Activated CD8-positive, alpha-beta memory T cell treated with anti-CD3 and anti-CD28 coated beads for 1 hour (primary cell): ENCODE results near the gene CAPN9.
"Not testable (repeated sequence)": the region's sequence is repeated elsewhere in the genome, so short reads cannot be mapped to it uniquely, and the experiment has no call there.

Experiments
- DNase-seq, 2 donors: peaks; one replicate each; pipeline ENCODE4 v3.0.0-alpha.2; 2020; ENCODE audit warnings: low read depth in 1 of 2; ENCODE audit errors: extremely low read depth in 1 of 2

Gene CAPN9

GRCh38 chr1:230747127-230747730 lies at the start of gene CAPN9:
Gene CAPN9, plus strand, starts transcription at chr1:230747388. Its CDS starts 109 bp downstream, at chr1:230747497.
- no peak for DNase-seq

DNA sequence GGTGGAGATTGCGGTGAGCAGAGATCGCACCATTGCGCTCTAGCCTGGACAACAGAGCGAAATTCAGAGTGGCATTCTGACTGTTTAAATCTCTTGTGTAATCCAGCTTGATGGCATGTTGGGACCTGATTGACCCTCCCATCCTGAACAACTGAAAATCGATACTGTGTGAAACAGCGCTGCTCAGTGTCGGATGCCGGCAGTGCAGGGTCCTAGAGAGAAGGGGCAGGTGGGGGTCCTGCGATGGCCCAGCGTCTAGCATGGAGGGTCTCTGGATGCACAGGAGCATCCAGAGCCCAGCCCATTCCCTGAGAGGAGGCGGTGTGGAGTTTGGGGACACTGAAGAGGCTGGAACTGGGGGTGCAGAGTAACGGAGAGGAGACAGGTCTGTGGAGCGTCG lies 49.1 kb upstream of the CAPN9 start:
- no peak for DNase-seq

DNA sequence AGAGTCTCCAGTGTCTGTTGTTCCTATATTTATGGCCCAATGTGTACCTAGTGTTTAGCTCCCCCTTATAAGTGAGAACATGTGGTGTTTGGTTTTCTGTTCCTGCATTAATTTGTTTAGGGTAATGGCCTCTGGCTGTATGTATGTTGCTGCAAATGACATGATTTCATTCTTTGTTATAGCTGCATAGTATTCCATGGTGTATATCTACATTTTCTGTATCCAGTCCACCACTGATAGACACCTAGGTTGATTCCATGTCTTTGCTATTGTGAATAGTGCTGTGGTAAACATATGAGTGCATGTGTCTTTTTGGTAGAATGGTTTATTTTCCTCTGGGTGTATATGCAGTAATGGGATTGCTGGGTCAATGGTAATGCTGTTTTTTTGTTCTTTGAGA lies 48.2 kb upstream of the CAPN9 start:
- DNase-seq: not testable (repeated sequence)

DNA sequence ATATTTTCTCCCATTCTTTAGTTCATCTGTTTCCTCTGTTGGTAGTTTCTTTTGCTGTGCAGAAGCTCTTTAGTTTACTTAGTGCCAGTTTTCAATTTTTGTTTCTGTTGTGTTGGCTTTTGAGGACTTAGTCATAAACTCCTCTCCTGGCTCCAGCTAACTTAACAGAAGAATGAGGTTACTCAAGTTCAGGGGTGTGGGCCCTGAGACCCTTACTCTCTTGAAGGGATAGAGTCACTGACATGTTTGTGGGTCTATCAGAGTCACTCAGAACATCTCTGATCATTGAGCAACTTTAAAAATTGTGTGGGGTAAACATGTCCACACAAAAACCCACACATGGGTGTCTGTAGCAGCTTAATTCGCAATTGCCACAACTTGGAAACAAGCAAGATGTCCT lies 47.5 kb upstream of the CAPN9 start:
- DNase-seq: no peak

DNA sequence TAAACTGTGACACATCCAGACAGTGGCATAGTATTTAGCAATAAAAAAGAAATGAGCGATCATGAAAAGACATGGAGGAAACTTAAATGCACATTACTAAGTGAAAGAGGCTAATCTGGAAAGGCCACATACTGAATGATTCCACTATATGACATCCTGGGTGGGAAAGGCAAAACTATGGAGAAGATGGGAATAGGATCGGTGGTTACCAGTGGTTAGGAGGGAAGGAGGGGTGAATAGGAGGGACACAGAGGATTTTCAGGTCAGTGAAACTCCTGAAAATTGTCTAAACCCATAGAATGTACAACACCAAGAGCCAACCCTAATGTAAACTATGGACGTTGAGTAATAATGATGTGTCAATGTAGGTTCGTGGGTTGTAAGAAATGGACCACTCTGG lies 47.1 kb upstream of the CAPN9 start:
- DNase-seq: no peak

DNA sequence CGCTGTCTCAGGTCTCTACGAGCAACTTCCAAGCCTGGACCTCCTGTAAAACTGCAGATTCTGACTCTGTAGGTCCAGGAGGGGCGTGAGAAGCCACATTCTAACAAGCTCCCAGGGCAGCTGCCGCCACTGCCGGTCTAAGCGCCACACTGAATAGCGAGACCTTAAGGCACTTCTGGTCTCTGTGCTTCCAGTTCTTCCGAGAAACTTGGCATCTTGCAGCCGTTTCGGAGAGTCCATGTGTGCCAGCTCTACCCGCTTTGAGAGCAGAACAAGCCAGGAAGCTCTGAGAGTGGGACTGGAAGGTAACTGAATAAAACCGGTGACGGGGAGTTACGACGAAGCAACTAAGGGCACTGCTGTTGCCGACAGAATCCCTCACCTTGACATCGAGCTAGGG lies 45.8 kb upstream of the CAPN9 start:
- no peak for DNase-seq

- DNase-seq: no peak
These were observed 45.1 kb upstream of the CAPN9 start for GRCh38 chr1:230701895-230702768.

DNA sequence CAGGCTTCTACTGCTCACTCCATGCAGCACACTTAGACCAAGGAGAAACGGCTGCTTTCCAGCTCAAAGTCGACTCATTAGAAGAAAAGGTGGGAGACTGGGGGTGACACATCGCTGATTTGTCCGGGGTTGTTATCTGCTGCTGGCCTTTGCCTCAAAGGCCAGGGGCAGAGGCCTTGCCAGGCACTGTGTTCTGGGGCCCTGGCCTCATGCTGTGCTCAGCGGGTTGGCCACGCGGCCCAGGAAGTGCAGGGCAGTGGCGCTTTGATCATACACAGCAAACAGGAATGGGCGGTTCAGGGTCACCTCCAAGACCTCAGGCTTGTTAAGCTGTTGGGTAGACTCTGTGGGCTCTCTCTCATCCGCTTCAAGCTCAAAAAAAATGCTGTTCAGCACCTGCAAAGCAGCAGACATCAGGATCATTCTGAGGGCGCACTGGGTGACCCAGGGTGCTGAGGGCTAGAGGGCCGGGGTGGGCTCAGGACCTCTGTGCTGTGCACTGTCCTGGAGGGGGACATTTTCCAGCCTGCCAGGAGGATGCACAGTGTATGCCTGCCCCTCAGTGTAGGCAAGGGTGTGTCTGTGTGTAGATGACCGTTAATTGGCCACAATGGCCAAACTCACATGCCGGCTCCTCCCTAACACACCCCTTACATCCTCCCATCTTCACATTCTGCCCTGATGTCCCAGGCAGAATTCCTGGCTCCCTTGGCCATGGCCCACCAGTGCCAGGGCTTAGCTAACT lies 44.1 kb upstream of the CAPN9 start:
- DNase-seq: no peak

DNA sequence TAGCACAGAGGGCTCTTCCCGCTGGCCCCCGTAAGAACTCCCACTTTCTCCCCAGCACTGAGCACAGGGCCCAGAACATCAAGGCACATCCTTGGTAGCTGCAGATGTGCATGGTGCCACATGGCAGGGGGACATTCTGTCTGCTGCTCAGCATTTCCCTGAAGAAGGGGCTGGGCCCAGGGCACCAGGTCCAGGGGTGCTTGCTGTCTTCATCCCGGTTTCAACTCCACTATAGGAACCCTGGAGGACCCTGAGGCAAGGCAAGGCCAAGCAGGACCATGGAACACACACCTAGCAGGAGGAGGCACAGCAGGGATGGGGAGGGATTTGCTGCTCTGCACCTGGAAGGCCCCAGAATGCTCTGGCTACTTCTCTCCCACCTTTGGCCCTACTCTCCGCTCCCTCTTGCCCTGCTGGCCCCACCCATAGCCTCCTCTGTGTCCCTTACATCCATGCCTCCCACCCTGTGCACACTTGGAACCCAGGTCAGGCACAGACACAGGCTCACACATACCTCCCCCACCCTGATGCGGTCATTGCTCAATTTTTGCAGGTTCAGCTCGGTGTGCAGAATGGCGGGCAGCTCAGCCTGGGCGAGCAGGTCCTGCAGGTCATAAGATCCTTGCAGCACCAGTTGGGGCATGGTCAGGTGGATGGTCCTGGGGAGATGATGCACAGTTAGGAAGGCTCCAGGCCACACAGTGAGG lies 43.4 kb upstream of the CAPN9 start:
- DNase-seq: no peak

DNA sequence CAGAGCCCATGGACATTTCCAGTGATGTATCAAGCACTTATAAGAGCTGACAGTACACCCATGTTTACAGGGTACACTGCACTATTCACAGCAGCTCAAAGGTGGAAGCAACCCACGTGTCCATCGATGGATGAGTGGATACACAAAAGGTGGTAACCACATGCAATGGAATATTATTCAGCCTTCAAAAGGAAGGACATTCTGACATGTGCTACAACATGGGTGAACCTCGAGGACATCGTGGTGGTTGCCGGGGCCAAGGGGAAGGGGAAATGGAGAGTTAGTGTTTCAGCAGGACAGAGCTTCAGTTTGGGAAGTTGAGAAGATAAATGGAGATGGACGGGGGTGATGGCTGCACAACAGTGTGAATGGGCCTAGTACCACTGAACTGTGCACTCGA lies 42.4 kb upstream of the CAPN9 start:
- DNase-seq: no peak

- DNase-seq: no peak
These were observed 41.7 kb upstream of the CAPN9 start for GRCh38 chr1:230705289-230706019.

- no peak for DNase-seq
These were observed 41.0 kb upstream of the CAPN9 start for GRCh38 chr1:230706020-230706699.

DNA sequence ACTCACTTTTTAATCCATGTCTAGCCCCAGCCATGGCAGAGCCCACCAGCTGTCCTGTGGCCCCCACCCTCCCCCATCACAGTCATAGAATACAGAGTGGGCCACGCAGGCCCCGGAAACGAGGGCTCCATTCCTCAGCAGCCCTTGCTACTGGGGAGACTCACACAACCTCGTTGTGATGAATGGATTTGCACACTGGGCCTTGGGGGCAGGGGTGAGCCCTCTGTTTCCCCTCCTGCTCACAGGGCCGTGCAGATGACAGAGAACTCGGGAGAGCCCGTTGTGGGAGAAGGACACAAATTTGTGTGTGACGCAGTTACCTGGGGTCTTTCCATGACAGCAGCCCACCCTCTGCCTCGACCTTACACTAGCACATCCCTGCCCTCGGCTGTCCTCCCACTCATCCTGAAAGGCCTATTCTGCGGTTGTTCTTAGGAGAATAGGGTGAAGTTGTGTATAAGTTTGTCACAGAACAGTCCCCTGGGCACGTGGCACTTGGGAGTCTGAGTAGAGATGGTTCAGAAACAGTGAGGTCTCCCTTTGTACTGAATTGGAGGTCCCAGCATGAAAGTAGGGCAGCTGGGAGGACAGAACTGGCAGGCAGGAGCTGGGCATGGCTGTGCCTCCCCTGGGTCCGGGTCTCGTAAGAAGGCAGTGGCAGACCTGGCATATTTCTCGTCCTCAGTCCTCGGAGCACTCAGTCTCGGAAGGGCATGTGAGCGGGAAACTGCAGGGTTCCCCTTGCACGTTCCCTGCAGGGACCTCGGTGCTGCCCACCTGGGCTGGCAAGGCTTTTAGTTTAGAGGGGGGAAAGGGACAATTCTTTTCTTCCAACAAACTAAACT lies 40.1 kb upstream of the CAPN9 start:
- DNase-seq: no peak

GRCh38 chr1:230707732-230708630 lies 39.2 kb upstream of the CAPN9 start:
- no peak for DNase-seq

- DNase-seq: no peak
These were observed 38.3 kb upstream of the CAPN9 start for GRCh38 chr1:230708631-230709580.

DNA sequence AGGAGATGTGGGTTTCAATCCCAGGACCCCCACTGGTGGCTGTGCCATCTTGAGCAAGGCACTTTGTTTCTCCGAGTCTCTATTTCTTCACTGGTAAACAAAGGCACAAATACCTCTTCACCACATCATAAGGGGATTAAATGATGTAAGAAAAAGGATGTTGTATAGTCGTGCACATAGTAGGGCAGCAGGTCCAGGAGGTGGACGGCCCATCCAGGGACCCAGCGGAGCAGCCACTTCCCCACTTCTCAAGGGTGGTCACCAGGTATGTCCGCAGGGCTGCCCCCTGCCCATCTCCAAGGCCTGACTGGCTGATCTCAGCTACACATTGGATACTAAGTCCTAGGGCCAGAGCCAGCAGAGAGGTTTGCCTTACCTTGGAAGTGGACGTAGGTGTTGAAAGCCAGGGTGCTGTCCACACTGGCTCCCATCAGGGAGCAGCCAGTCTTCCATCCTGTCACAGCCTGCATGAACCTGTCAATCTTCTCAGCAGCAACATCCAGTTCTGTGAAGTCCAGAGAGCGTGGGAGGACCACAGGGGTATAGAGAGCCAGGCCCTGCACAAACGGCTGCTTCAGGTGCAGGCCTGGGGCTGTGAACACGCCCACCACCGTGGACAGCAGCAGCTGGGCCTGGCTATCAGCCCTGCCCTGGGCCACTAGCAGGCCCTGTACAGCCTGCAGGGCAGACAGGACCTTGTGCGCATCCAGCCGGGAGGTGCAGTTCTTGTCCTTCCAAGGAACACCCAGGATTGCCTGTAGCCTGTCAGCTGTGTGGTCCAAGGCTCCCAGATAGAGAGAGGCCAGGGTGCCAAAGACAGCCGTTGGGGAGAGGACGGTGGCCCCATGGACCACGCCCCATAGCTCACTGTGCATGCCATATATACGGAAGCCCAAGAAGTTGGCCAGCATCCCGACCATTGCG lies 37.3 kb upstream of the CAPN9 start:
- DNase-seq: no peak
